Neural crest cell (in vitro differentiated cells): Measurements from ENCODE around the gene KCNQ4. TPM values are rescaled to one million over a fixed set of nuclear protein-coding genes. Genes with fewer than 3 reads are reported as not detected.

Experiments
- DNase-seq: peaks from one replicate; pipeline ENCODE4 v3.0.0; 2021; ENCODE audit warnings: low read depth, mixed read lengths, low spot score
- H3K27ac Mint-ChIP-seq: one replicate; pipeline ENCODE4 v1.8.0; 2021; ENCODE audit warnings: mild to moderate bottlenecking, mixed read lengths; ENCODE audit not compliant: unreplicated experiment
- H3K27me3 Mint-ChIP-seq: 2 replicates; pipeline ENCODE4 v1.8.0; 2021; ENCODE audit warnings: low read depth, mild to moderate bottlenecking, mixed read lengths
- H3K36me3 Mint-ChIP-seq: 2 replicates; pipeline ENCODE4 v1.8.0; 2021; ENCODE audit warnings: low read depth, mild to moderate bottlenecking, mixed read lengths
- H3K4me1 Mint-ChIP-seq: 2 replicates; pipeline ENCODE4 v1.8.0; 2021; ENCODE audit warnings: mixed read lengths
- H3K4me3 Mint-ChIP-seq: one replicate; pipeline ENCODE4 v1.8.0; 2021; ENCODE audit warnings: mild to moderate bottlenecking, mixed read lengths
- H3K9me3 Mint-ChIP-seq: 2 replicates; pipeline ENCODE4 v1.8.0; 2021; ENCODE audit warnings: mixed read lengths
- total RNA-seq: library from RNA; stranded (reverse); gene quantifications from 2 replicates; pipeline ENCODE4 v1.2.1, GENCODE V29; 2021
- TF ChIP-seq, protein P1 (sequence below): fragments of 200-600 bp; sonication (generic); conservative IDR thresholded peaks from 2 replicates; pipeline ENCODE4 v1.5.0; 2021; ENCODE audit warnings: antibody characterized with exemption, mild to moderate bottlenecking

The KCNQ4 gene
- total RNA-seq, 1 donor from 2014 or later: 0.89 TPM

DNA sequence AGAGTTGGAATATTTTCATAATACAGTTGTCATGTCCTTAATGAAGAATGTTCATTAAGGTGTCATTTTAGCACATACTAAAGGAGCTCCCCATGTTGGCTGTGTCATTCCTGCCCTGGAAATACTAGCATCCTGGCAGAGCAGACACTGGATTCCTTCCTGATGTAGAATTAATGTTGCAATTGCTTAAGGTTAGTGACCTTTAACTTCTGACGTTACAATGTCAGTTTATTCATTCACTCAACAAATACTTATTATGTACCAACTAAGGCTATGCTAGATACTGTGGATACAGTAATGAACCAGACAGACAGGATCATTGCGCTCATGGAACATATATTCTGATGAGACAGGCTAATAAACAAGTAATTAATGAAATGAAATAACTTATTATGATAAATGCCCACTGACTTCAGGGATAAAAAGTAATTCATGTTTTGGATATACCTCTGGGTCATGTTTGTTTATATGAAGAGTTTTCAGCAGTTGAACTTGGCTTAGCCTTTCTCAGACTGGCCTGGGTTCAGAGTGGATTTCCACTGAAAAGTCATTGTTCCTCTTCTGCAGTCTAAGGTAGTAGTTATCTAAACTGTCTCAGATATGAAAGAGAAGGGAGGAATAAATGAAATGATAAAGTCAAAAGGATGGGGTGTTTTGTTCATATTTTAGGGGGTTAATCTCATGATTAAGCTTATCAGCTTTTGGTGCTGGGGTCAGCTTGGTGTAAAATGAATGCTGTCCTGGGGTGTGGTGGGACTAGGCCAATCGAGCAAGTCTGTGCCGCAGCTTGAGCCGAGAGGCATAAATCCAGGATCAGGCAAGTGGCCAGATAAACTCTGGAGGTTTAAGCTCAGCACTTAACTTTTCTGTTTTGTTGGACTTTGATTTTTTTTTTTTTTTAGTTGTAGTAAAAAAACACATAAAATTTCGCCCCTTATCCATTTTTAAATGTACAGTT, 43.3 kb upstream of the KCNQ4 start:
- no peaks in the 10 kb centered on the region for H3K27me3 Mint-ChIP-seq
- no peak for DNase-seq
- H3K27ac Mint-ChIP-seq: no peak overlapping the region
- no peak overlapping the region for H3K4me3 Mint-ChIP-seq
- peaks cover 26% of the 10 kb centered on the region for H3K4me1 Mint-ChIP-seq
- no peaks in the 10 kb centered on the region for H3K9me3 Mint-ChIP-seq
- peaks cover 16% of the 10 kb centered on the region for H3K36me3 Mint-ChIP-seq
- TF ChIP-seq, protein P1, sequence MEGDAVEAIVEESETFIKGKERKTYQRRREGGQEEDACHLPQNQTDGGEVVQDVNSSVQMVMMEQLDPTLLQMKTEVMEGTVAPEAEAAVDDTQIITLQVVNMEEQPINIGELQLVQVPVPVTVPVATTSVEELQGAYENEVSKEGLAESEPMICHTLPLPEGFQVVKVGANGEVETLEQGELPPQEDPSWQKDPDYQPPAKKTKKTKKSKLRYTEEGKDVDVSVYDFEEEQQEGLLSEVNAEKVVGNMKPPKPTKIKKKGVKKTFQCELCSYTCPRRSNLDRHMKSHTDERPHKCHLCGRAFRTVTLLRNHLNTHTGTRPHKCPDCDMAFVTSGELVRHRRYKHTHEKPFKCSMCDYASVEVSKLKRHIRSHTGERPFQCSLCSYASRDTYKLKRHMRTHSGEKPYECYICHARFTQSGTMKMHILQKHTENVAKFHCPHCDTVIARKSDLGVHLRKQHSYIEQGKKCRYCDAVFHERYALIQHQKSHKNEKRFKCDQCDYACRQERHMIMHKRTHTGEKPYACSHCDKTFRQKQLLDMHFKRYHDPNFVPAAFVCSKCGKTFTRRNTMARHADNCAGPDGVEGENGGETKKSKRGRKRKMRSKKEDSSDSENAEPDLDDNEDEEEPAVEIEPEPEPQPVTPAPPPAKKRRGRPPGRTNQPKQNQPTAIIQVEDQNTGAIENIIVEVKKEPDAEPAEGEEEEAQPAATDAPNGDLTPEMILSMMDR: no peak

DNA sequence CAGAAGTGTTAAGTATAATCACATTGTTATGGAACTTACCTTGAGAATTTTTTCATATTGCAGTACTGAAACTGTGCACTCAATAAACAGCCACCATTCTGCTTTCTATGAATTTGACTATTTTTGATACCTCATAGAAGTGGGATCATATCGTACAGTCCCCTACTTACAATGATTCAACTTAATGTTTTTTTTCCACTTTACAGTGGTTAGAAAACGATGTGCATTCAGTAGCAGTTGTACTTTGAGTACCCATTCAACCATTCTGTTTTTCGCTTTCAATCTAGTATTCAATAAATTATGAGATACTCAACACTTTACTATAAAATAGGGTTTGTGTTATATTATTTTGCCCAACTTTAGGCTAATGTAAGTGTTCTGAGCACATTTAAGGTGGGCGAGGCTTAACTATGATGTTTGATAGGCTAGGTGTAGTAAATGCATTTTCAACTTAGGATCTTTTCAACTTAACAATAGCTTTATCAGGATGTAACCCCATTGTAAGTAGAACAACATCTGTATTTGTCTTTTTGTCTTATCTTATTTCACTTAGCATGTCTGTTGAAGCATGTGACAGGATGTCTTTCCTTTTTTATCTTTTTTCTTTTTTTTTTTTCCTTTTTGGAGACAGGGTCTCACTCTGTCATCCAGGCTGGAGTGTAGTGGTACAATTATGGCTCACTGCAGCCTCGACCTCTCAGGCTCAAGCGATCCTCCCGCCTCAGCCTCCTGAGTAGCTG, 42.4 kb upstream of the KCNQ4 start:
- H3K9me3 Mint-ChIP-seq: no peaks in the 10 kb centered on the region
- no peak overlapping the region for H3K4me3 Mint-ChIP-seq
- no peak for DNase-seq
- TF ChIP-seq, protein P1: no peak
- H3K27ac Mint-ChIP-seq: no peak overlapping the region
- peaks cover 30% of the 10 kb centered on the region for H3K4me1 Mint-ChIP-seq
- peaks cover 16% of the 10 kb centered on the region for H3K36me3 Mint-ChIP-seq
- H3K27me3 Mint-ChIP-seq: no peaks in the 10 kb centered on the region

DNA sequence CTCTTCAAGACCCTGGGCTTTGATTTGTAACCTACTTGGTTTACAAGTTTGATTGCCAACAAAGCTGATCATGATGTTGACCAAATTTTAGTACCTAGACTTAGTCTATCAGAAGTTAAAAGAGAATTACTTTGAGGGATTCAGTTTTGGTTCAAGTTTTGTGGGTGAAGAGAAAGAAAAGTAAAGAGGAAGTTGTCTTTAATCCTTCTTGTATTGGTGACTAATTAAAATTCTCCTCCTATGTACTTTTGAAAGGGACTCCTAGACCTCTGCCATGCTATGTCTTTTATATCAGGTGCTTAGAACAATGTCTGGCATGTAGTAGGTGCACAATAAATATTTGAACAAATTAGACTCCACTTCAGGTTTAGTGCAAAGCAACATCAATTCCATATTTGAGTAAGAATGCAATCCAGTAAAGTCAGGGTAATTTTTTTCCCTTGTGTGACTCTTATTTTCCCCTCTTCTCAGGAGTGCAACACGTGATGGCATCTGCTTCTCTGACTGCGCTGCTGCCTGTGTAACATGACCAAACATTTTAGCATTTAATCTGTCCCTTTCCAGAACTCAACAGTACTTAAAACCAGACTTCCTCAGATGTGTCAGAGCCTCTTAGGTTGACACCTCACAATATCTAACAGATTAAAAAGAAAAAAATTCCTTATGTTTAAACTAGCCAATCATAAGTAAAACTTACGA, 41.1 kb upstream of the KCNQ4 start:
- no peak for DNase-seq
- Mint-ChIP-seq H3K27ac (no peak overlapping the region), H3K27me3 (no peaks in the 10 kb centered on the region), H3K4me3 (no peak overlapping the region), H3K4me1 (peaks cover 42% of the 10 kb centered on the region), H3K36me3 (peaks cover 16% of the 10 kb centered on the region), H3K9me3 (no peaks in the 10 kb centered on the region)
- TF ChIP-seq, protein P1: no peak

DNA sequence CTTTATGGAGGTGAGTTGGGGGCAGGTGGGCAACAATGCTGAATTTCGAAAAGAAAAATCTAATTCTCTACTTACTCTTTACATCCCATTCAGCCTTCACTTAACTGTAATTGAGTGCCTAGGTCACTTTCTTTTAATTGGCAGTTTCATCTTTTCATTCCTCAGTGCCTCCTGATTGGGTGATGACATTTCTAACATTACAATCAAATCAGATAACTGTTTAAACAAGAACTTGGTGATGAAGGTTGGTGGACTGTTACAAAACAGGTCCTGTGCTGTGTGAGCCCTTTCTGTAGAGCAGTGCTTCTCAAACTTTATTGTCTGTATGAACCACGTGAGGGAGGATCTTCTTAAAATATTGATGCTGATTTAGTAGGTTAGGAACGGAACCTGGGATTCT, 40.1 kb upstream of the KCNQ4 start:
- Mint-ChIP-seq H3K4me3 (no peak overlapping the region), H3K27me3 (no peaks in the 10 kb centered on the region), H3K4me1 (peaks cover 42% of the 10 kb centered on the region), H3K9me3 (no peaks in the 10 kb centered on the region), H3K36me3 (peaks cover 16% of the 10 kb centered on the region), H3K27ac (no peak overlapping the region)
- TF ChIP-seq, protein P1: no peak
- no peak for DNase-seq

DNA sequence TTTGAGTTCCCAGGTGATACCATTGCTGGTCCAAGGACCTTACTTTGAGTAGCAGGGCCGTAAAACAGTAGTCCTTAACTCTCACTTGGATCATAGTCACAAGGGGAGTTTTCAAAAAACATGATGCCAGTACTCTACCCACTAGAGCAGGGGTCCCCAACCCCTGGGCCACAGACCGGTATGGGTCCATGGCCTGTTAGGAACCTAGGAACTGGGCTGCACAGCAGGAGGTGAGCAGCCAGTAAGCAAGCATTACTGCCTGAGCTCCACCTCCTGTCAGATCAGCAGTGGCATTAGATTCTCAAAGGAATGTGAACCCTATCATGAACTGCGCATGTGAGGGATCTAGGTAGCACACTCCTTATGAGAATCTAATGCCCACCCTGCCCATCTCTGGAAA, 39.7 kb upstream of the KCNQ4 start:
- no peak for DNase-seq
- Mint-ChIP-seq H3K27me3 (no peaks in the 10 kb centered on the region), H3K27ac (no peak overlapping the region), H3K4me1 (peaks cover 39% of the 10 kb centered on the region), H3K4me3 (no peak overlapping the region), H3K9me3 (no peaks in the 10 kb centered on the region), H3K36me3 (peaks cover 14% of the 10 kb centered on the region)
- TF ChIP-seq, protein P1: no peak
